ENCODE data around the gene TM4SF20. TPM values are rescaled to one million over a fixed set of nuclear protein-coding genes. Genes with fewer than 3 reads are reported as not detected.

The TM4SF20 gene
- total RNA-seq, 2 experiments from 2014 or later = not detected

Other genes with a start within 250 kb of the TM4SF20 start
- gene COL4A4, start 215.1 kb downstream of the TM4SF20 start, total RNA-seq = not detected
- gene COL4A3, start 214.7 kb downstream of the TM4SF20 start, total RNA-seq = not detected
- 10 to 100 TPM; 63.7 to 70.6 TPM for gene MFF, start 54.1 kb downstream of the TM4SF20 start, total RNA-seq
- not detected for gene SCYGR1, start 8.6 kb upstream of the TM4SF20 start, total RNA-seq
- gene AGFG1, start 92.8 kb upstream of the TM4SF20 start, total RNA-seq = 10 to 100 TPM; 56.4 to 94.9 TPM
- not detected for gene SCYGR2, start 219.6 kb upstream of the TM4SF20 start, total RNA-seq
- not detected for gene SCYGR3, start 235.5 kb upstream of the TM4SF20 start, total RNA-seq
- not detected for gene SCYGR4, start 238.2 kb upstream of the TM4SF20 start, total RNA-seq